GF-D8 (cell line): ENCODE data around the gene CLEC7A.

Experiments used
- DNase-seq: peaks from one replicate; lab custom pipeline; 2025; lab: John Stamatoyannopoulos, UW

The CLEC7A gene

GRCh38 chr12:10140001-10140400 is 10.0 kb upstream of the CLEC7A start:
- DNase-seq = no peak

- DNase-seq = no peak
Measured at GRCh38 chr12:10136637-10137205, 6.7 kb upstream of the CLEC7A start.

GRCh38 chr12:10135126-10135525 is 5.1 kb upstream of the CLEC7A start:
- no peak for DNase-seq

GRCh38 chr12:10132850-10133370 is 2.9 kb upstream of the CLEC7A start:
- no peak for DNase-seq

GRCh38 chr12:10131111-10131690 is 1.2 kb upstream of the CLEC7A start:
- peak; percentile 13 for DNase-seq

GRCh38 chr12:10128687-10129086 is 1.3 kb downstream of the CLEC7A start:
- peak; percentile 76 for DNase-seq

GRCh38 chr12:10126413-10126812 is 3.6 kb downstream of the CLEC7A start:
- DNase-seq = no peak

GRCh38 chr12:10122689-10123088 is 7.3 kb downstream of the CLEC7A start:
- DNase-seq = no peak

GRCh38 chr12:10121278-10121677 is 8.7 kb downstream of the CLEC7A start:
- DNase-seq = peak; percentile 76

GRCh38 chr12:10119066-10119465 is 10.9 kb downstream of the CLEC7A start:
- DNase-seq = no peak

- DNase-seq = no peak
Measured at GRCh38 chr12:10115890-10116289, 14.1 kb downstream of the CLEC7A start.

- DNase-seq = no peak
Measured at GRCh38 chr12:10115311-10115710, 14.7 kb downstream of the CLEC7A start.

GRCh38 chr12:10113920-10114319 is 16.1 kb downstream of the CLEC7A start:
- DNase-seq = no peak

GRCh38 chr12:10113075-10113474 is 16.9 kb downstream of the CLEC7A start:
- no peak for DNase-seq

GRCh38 chr12:10111451-10111850 is 18.5 kb downstream of the CLEC7A start:
- no peak for DNase-seq

- no peak for DNase-seq
Measured at GRCh38 chr12:10110256-10110844, 19.6 kb downstream of the CLEC7A start.

GRCh38 chr12:10102322-10102721 is 27.7 kb downstream of the CLEC7A start:
- DNase-seq = no peak

- DNase-seq = no peak
Measured at GRCh38 chr12:10101648-10102220, 28.3 kb downstream of the CLEC7A start.

GRCh38 chr12:10101042-10101579 is 28.9 kb downstream of the CLEC7A start:
- DNase-seq = no peak

GRCh38 chr12:10098791-10099190 is 31.2 kb downstream of the CLEC7A start, which contains the start of gene CLEC1A:
CLEC1A (minus strand) TSS chr12:10098985; CDS start chr12:10098922, 63 bp downstream.
- DNase-seq = no peak

- DNase-seq = no peak
Measured at GRCh38 chr12:10097521-10097920, 32.5 kb downstream of the CLEC7A start.

GRCh38 chr12:10095971-10096370 is 34.0 kb downstream of the CLEC7A start:
- DNase-seq = no peak
